Neuronal stem cell (in vitro differentiated cells): Measurements from ENCODE around the gene C10orf105.

Experiments used
- DNase-seq: peaks from one replicate; pipeline ENCODE4 v3.0.0-alpha.2; 2013; ENCODE audit warnings: low spot score
- H2AFZ ChIP-seq: one replicate; pipeline ENCODE4 v1.6.1; 2013; ENCODE audit warnings: mild to moderate bottlenecking, low read length, inconsistent platforms
- H2AK5ac ChIP-seq: 2 replicates; pipeline ENCODE4 v1.6.1; 2013; ENCODE audit warnings: low read depth, mild to moderate bottlenecking, inconsistent platforms, low read length, moderate library complexity, mixed read lengths
- H2BK120ac ChIP-seq: 2 replicates; pipeline ENCODE4 v1.6.1; 2013; ENCODE audit warnings: low read depth, mild to moderate bottlenecking, inconsistent platforms, low read length, moderate library complexity, mixed read lengths
- H2BK12ac ChIP-seq: one replicate; pipeline ENCODE4 v1.6.1; 2013; ENCODE audit warnings: low read length, inconsistent platforms
- H2BK15ac ChIP-seq: 2 replicates; pipeline ENCODE4 v1.6.1; 2013; ENCODE audit warnings: mild to moderate bottlenecking, low read length, inconsistent platforms, mixed read lengths
- H2BK5ac ChIP-seq: one replicate; pipeline ENCODE4 v1.6.1; 2013; ENCODE audit warnings: inconsistent platforms, mild to moderate bottlenecking, low read length, moderate library complexity
- H3K14ac ChIP-seq: one replicate; pipeline ENCODE4 v1.6.1; 2013; ENCODE audit warnings: low read length, inconsistent platforms
- H3K18ac ChIP-seq: 2 replicates; pipeline ENCODE4 v1.6.1; 2013; ENCODE audit warnings: low read length, inconsistent platforms
- H3K23ac ChIP-seq: 2 replicates; pipeline ENCODE4 v1.6.1; 2013; ENCODE audit warnings: low read depth, mild to moderate bottlenecking, mixed read lengths, low read length, inconsistent platforms; ENCODE audit not compliant: poor library complexity
- H3K27ac ChIP-seq: replicated peaks from 3 replicates; pipeline ENCODE4 v1.5.1; 2013; ENCODE audit warnings: low read length, inconsistent platforms
- H3K27me3 ChIP-seq, 3 experiments: 2 replicates each; pipeline ENCODE4 v1.6.1; 2013; ENCODE audit warnings: low read length in 3 of 3, mild to moderate bottlenecking in 2 of 3, inconsistent platforms in 1 of 3, low read depth in 1 of 3, mixed read lengths in 1 of 3, moderate library complexity in 1 of 3; ENCODE audit not compliant: control insufficient read depth in 3 of 3, insufficient read depth in 3 of 3
- H3K36me3 ChIP-seq, 2 donors: replicated peaks in 1 of 2; 2 replicates each; pipeline ENCODE4 v1.6.1; 2013; ENCODE audit warnings: low read length in 2 of 2; ENCODE audit not compliant: control insufficient read depth in 2 of 2, insufficient read depth in 2 of 2
- H3K4ac ChIP-seq: 2 replicates; pipeline ENCODE4 v1.6.1; 2013; ENCODE audit warnings: inconsistent platforms, mild to moderate bottlenecking, low read length, moderate library complexity
- H3K4me1 ChIP-seq, 2 donors: 1 replicate in 1 of 2; 2 replicates in 1 of 2; pipeline ENCODE4 v1.6.1; 2013; ENCODE audit warnings: low read length in 2 of 2, low read depth in 1 of 2; ENCODE audit not compliant: control insufficient read depth in 2 of 2, insufficient read depth in 1 of 2
- H3K4me2 ChIP-seq: one replicate; pipeline ENCODE4 v1.6.1; 2013; ENCODE audit warnings: mild to moderate bottlenecking, low read length, inconsistent platforms; ENCODE audit not compliant: insufficient read depth, poor library complexity, severe bottlenecking
- H3K4me3 ChIP-seq, 2 donors: 2 replicates each; pipeline ENCODE4 v1.5.1; 2013; ENCODE audit warnings: low read length in 2 of 2, mild to moderate bottlenecking in 2 of 2, inconsistent platforms in 1 of 2, moderate library complexity in 1 of 2
- H3K79me1 ChIP-seq: one replicate; pipeline ENCODE4 v1.6.1; 2013; ENCODE audit warnings: low read depth, mild to moderate bottlenecking, inconsistent platforms, low read length, moderate library complexity
- H3K9ac ChIP-seq: one replicate; pipeline ENCODE4 v1.6.1; 2013; ENCODE audit warnings: mild to moderate bottlenecking, low read depth, low read length, inconsistent platforms; ENCODE audit not compliant: poor library complexity
- H3K9me3 ChIP-seq, 2 donors: replicated peaks in 1 of 2; 2 replicates each; pipeline versions ENCODE3 to v1.6.1; 2013; ENCODE audit warnings: low read length in 2 of 2, mild to moderate bottlenecking in 2 of 2, inconsistent platforms in 1 of 2, low read depth in 1 of 2, mixed read lengths in 1 of 2, moderate library complexity in 1 of 2; ENCODE audit not compliant: control insufficient read depth in 2 of 2, insufficient read depth in 1 of 2
- H4K8ac ChIP-seq: one replicate; pipeline ENCODE4 v1.6.1; 2013; ENCODE audit warnings: low read depth, mild to moderate bottlenecking, inconsistent platforms, low read length, moderate library complexity
- H4K91ac ChIP-seq: one replicate; pipeline ENCODE4 v1.6.1; 2013; ENCODE audit warnings: low read length, low read depth, mild to moderate bottlenecking, inconsistent platforms; ENCODE audit not compliant: poor library complexity
- WGBS, 2 donors: extraction: QIAGEN DNeasy Blood & Tissue Kit; methylation state at CpG; one replicate each; pipeline ENCODE4 v1.1.7; 2013; ENCODE audit warnings: missing lambda C conversion rate in 2 of 2, mixed read lengths in 1 of 2; ENCODE audit not compliant: insufficient read length in 2 of 2, insufficient replicate concordance in 1 of 2; ENCODE audit errors: extremely low coverage in 2 of 2; 5-methylcytosine and 5-hydroxymethylcytosine counted together

C10orf105 gene

DNA sequence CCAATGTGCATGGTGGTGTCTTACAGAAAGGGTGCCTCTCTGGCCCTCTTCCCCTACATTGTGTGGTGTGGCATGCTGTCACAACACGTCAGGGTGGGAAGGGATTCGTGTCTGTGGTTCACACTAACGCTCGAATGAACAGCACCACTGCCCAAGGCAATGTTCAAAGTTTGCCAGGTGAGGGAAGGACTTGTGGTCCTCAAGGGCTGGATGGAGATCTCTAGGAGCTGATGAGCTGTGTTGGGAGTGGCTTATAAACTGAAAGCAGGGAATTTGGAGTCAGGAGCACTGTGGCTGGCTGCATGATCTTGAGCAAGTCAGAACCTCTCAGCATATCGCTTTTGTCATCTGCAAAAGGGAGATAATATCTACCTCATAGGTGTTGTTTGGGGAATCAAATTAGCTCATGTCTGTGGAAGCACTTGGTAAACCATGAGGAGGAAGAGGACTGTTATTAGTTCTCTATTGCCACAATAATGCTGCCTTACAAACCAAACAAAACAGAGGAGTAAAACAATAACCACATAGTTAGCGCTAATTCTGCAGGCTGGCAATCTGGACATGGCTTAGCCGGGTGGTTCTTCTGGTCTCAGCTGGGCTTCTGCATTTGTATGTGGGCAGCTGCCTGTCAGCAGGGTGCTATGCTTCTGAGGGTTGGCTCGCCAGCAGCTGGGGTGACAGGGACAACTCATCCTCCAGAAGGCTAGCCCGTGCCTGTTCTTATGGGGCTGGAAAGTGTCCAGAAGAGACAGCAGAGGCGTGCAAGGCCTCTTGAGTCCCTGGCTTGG is 22.9 kb upstream of the C10orf105 start:
- Histone ChIP-seq H3K4ac (no peak overlapping the region), H4K91ac (no peak overlapping the region), H2BK120ac (no peak overlapping the region), H3K79me1 (no peaks in the 10 kb centered on the region), H4K8ac (no peak overlapping the region), H2BK12ac (no peak overlapping the region), H2AK5ac (no peak overlapping the region), H3K36me3 (no peaks in the 10 kb centered on the region), H3K27me3 (peaks cover 0 to 10% (median 0%) of the 10 kb centered on the region in 3 experiments), H2BK5ac (no peak overlapping the region), H3K27ac (no peak overlapping the region), H3K4me3 (no peak overlapping the region), H3K18ac (no peak overlapping the region), H3K4me1 (peaks cover 0 to 3% of the 10 kb centered on the region in 2 donors), H2BK15ac (no peak overlapping the region), H3K9me3 (no peaks in the 10 kb centered on the region), H2AFZ (no peak overlapping the region), H3K23ac (no peak overlapping the region), H3K9ac (no peak overlapping the region), H3K14ac (no peak overlapping the region), H3K4me2 (no peak overlapping the region)
- WGBS, 2 donors: no CpG with 5 or more reads among the region's 10 CpGs
- DNase-seq: no peak

DNA sequence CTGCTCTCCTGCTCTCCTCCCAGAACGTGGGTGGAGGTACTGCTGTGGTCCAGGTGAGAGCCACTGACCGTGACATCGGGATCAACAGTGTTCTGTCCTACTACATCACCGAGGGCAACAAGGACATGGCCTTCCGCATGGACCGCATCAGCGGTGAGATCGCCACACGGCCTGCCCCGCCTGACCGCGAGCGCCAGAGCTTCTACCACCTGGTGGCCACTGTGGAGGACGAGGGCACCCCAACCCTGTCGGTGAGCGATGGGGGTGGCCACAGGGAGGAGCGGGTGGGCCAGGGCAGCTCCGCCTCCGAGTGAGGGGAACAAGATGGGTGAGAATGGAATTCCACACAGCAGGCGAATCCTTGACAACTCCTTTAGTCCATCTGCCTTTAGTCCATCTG is 22.1 kb upstream of the C10orf105 start:
- H3K9ac ChIP-seq: peak overlapping the region; percentile 45
- WGBS, 2 donors: no CpG with 5 or more reads among the region's 20 CpGs
- no peak overlapping the region for H2BK120ac ChIP-seq

DNA sequence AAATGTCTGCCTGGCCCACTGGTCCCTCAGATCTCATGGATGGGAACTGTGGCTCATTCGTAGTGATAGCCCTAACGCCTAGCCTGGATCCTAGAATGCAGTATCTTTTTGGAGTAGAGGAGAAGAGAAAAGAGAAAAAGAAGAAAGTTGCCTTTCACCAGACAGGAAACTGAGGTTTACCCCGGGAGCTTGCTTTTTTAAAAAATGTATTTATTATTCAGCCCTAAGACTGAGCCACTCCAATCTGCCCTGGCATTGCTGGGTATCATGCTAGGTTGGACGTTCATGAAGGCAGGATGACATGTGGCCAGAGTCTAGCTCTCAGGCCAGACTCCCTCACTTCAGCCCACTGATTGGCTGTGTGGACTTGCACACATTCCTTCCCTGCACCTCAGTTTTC is 21.5 kb upstream of the C10orf105 start:
- Histone ChIP-seq H3K79me1 (no peaks in the 10 kb centered on the region), H2BK120ac (no peak overlapping the region), H3K9ac (no peak overlapping the region), H3K14ac (no peak overlapping the region), H3K23ac (no peak overlapping the region), H2AK5ac (no peak overlapping the region), H2BK5ac (no peak overlapping the region), H2BK15ac (no peak overlapping the region), H3K4me3 (no peak overlapping the region), H3K4me2 (no peak overlapping the region), H2BK12ac (no peak overlapping the region), H3K27me3 (peaks cover 0 to 15% (median 0%) of the 10 kb centered on the region in 3 experiments), H3K4me1 (peaks cover 0 to 3% of the 10 kb centered on the region in 2 donors), H4K8ac (no peak overlapping the region), H2AFZ (no peak overlapping the region), H3K36me3 (no peaks in the 10 kb centered on the region), H3K9me3 (no peaks in the 10 kb centered on the region), H3K4ac (no peak overlapping the region), H3K27ac (no peak overlapping the region), H3K18ac (no peak overlapping the region), H4K91ac (no peak overlapping the region)
- no peak for DNase-seq
- no CpG with 5 or more reads among the region's 4 CpGs for WGBS, 2 donors

More for the DNA sequence above, 22.1 kb upstream of the C10orf105 start:
- H2AFZ ChIP-seq: no peak overlapping the region
- H2BK15ac ChIP-seq: peak overlapping the region; percentile 20
- H3K27me3 ChIP-seq: peaks cover 0 to 13% (median 0%) of the 10 kb centered on the region in 3 experiments
- H3K14ac ChIP-seq: peak overlapping the region; percentile 73
- H3K23ac ChIP-seq: no peak overlapping the region
- no peak overlapping the region for H3K4ac ChIP-seq
- H3K4me1 ChIP-seq: peaks cover 0 to 3% of the 10 kb centered on the region in 2 donors
- no peaks in the 10 kb centered on the region for H3K36me3 ChIP-seq
- H2AK5ac ChIP-seq: no peak overlapping the region
- H4K91ac ChIP-seq: no peak overlapping the region
- DNase-seq: no peak
- no peak overlapping the region for H2BK5ac ChIP-seq
- no peaks in the 10 kb centered on the region for H3K79me1 ChIP-seq
- H3K9me3 ChIP-seq: no peaks in the 10 kb centered on the region
- no peak overlapping the region for H4K8ac ChIP-seq
- H3K18ac ChIP-seq: peak overlapping the region; percentile 40
- no peak overlapping the region for H3K4me3 ChIP-seq
- H3K27ac ChIP-seq: no peak overlapping the region
- no peak overlapping the region for H2BK12ac ChIP-seq
- no peak overlapping the region for H3K4me2 ChIP-seq

- Histone ChIP-seq H3K9me3 (no peaks in the 10 kb centered on the region), H3K23ac (no peak overlapping the region), H2BK120ac (no peak overlapping the region), H3K4ac (no peak overlapping the region), H3K36me3 (no peaks in the 10 kb centered on the region), H3K27me3 (peaks cover 0 to 15% (median 0%) of the 10 kb centered on the region in 3 experiments), H4K8ac (no peak overlapping the region), H3K27ac (no peak overlapping the region), H3K14ac (no peak overlapping the region), H2BK12ac (no peak overlapping the region), H3K18ac (no peak overlapping the region), H2BK15ac (no peak overlapping the region), H3K4me2 (no peak overlapping the region), H4K91ac (no peak overlapping the region), H3K9ac (no peak overlapping the region), H2AK5ac (no peak overlapping the region), H3K4me3 (no peak overlapping the region), H2BK5ac (no peak overlapping the region), H2AFZ (no peak overlapping the region), H3K79me1 (no peaks in the 10 kb centered on the region), H3K4me1 (peaks cover 0 to 5% of the 10 kb centered on the region in 2 donors)
- DNase-seq: no peak
- no CpG with 5 or more reads among the region's 9 CpGs for WGBS, 2 donors
These were observed 20.6 kb upstream of the C10orf105 start for GRCh38 chr10:71740069-71740653.
